IMR-90 (cell line): Measurements from ENCODE around the gene DHFR. TPM values are rescaled to one million over a fixed set of nuclear protein-coding genes. Genes with fewer than 3 reads are reported as not detected.

Experiments used
- ATAC-seq: fragments of 200-7000 bp; cut with Tn5 transposase; 2 replicates; pipeline ENCODE4 v1.9.1; 2020; ENCODE audit warnings: low read depth, mild to moderate bottlenecking, moderate library complexity
- BruUV-seq: library from RNA; stranded (reverse); fragments of 400-500 nt; replicated peaks from 2 replicates; lab custom pipeline; 2021; lab: Mats Ljungman, UMichigan
- CTCF ChIA-PET: fragments of 300-600 bp; formaldehyde crosslinking; extraction: SDS; loops from one replicate; lab custom pipeline; 2021; ENCODE audit warnings: antibody characterized with exemption; lab: Yijun Ruan, JAX
- POLR2A ChIA-PET: fragments of 300-600 bp; sonication (Branson Sonifier 250); formaldehyde crosslinking; loops from one replicate; lab custom pipeline; 2022; ENCODE audit warnings: antibody characterized with exemption; ENCODE audit not compliant: unreplicated experiment; lab: Charles Lee
- DNase-seq: peaks from one replicate; pipeline ENCODE4 v3.0.0; 2013
- H2AFZ ChIP-seq: replicated peaks from 2 replicates; pipeline ENCODE3; 2013; ENCODE audit warnings: low read length, mild to moderate bottlenecking; ENCODE audit not compliant: poor library complexity
- H2AK5ac ChIP-seq: 2 replicates; pipeline ENCODE4 v1.6.1; 2013; ENCODE audit warnings: low read depth, low read length, inconsistent platforms
- H2AK9ac ChIP-seq: replicated peaks from 2 replicates; pipeline ENCODE3; 2013; ENCODE audit warnings: mild to moderate bottlenecking, low read depth, low read length, moderate library complexity; ENCODE audit not compliant: poor library complexity
- H2BK120ac ChIP-seq: 2 replicates; pipeline ENCODE4 v1.6.1; 2013; ENCODE audit warnings: low read depth, low read length, inconsistent platforms
- H2BK15ac ChIP-seq: 3 replicates; pipeline ENCODE4 v1.6.1; 2013; ENCODE audit warnings: low read depth, low read length, inconsistent platforms
- H2BK20ac ChIP-seq: 2 replicates; pipeline ENCODE4 v1.6.1; 2013; ENCODE audit warnings: low read depth, mild to moderate bottlenecking, inconsistent platforms, low read length, moderate library complexity
- H2BK5ac ChIP-seq: 2 replicates; pipeline ENCODE4 v1.6.1; 2013; ENCODE audit warnings: mild to moderate bottlenecking, low read depth, low read length, inconsistent platforms; ENCODE audit not compliant: poor library complexity, severe bottlenecking
- H3K14ac ChIP-seq: replicated peaks from 2 replicates; pipeline ENCODE4 v1.6.1; 2013; ENCODE audit warnings: low read depth, low read length, inconsistent platforms
- H3K18ac ChIP-seq: 2 replicates; pipeline ENCODE4 v1.6.1; 2013; ENCODE audit warnings: low read depth, low read length, control low read depth
- H3K23ac ChIP-seq: 2 replicates; pipeline ENCODE4 v1.6.1; 2013; ENCODE audit warnings: low read depth, low read length, inconsistent platforms
- H3K27ac ChIP-seq: 2 replicates; pipeline ENCODE4 v1.5.1; 2013; ENCODE audit warnings: mild to moderate bottlenecking, control low read depth, low read length; ENCODE audit not compliant: insufficient read depth
- H3K27me3 ChIP-seq: 2 replicates; pipeline ENCODE4 v1.6.1; 2013; ENCODE audit warnings: low read length; ENCODE audit not compliant: control insufficient read depth, insufficient read depth
- H3K36me3 ChIP-seq: 2 replicates; pipeline ENCODE4 v1.6.1; 2013; ENCODE audit warnings: low read length, mixed read lengths; ENCODE audit not compliant: control insufficient read depth, insufficient read depth
- H3K4ac ChIP-seq: 2 replicates; pipeline ENCODE4 v1.6.1; 2013; ENCODE audit warnings: low read depth, low read length, inconsistent platforms
- H3K4me1 ChIP-seq: 2 replicates; pipeline ENCODE4 v1.6.1; 2013; ENCODE audit warnings: low read length, mixed read lengths; ENCODE audit not compliant: control insufficient read depth, insufficient read depth
- H3K4me2 ChIP-seq: 2 replicates; pipeline ENCODE4 v1.6.1; 2013; ENCODE audit warnings: low read depth, mild to moderate bottlenecking, control low read depth, low read length, moderate library complexity
- H3K4me3 ChIP-seq: 2 replicates; pipeline ENCODE4 v1.5.1; 2013; ENCODE audit warnings: low read depth, mild to moderate bottlenecking, control low read depth, low read length, moderate library complexity; ENCODE audit not compliant: insufficient read depth
- H3K56ac ChIP-seq: 2 replicates; pipeline ENCODE4 v1.6.1; 2013; ENCODE audit warnings: low read length, inconsistent platforms; ENCODE audit not compliant: insufficient read depth; ENCODE audit errors: extremely low read depth
- H3K79me1 ChIP-seq, 2 experiments: 2 replicates each; pipeline ENCODE4 v1.6.1; 2013; ENCODE audit warnings: low read length in 2 of 2, inconsistent platforms in 1 of 2, low read depth in 1 of 2
- H3K9ac ChIP-seq: 2 replicates; pipeline ENCODE4 v1.6.1; 2013; ENCODE audit warnings: low read depth, low read length, control low read depth
- H3K9me1 ChIP-seq: 2 replicates; pipeline ENCODE4 v1.6.1; 2013; ENCODE audit warnings: low read length, inconsistent platforms; ENCODE audit not compliant: insufficient read depth
- H3K9me3 ChIP-seq: 2 replicates; pipeline ENCODE4 v1.6.1; 2013; ENCODE audit warnings: low read length; ENCODE audit not compliant: control insufficient read depth, insufficient read depth
- H4K20me1 ChIP-seq: 2 replicates; pipeline ENCODE4 v1.6.1; 2013; ENCODE audit warnings: low read length, inconsistent platforms; ENCODE audit not compliant: insufficient read depth
- H4K5ac ChIP-seq: 2 replicates; pipeline ENCODE4 v1.6.1; 2013; ENCODE audit warnings: mild to moderate bottlenecking, low read depth, low read length, control low read depth
- H4K8ac ChIP-seq, 2 experiments: 2 replicates each; pipeline ENCODE4 v1.6.1; 2013; ENCODE audit warnings: low read depth in 2 of 2, low read length in 2 of 2, control low read depth in 1 of 2, inconsistent platforms in 1 of 2
- H4K91ac ChIP-seq: 2 replicates; pipeline ENCODE4 v1.6.1; 2013; ENCODE audit warnings: low read depth, low read length, inconsistent platforms; ENCODE audit not compliant: insufficient read depth
- RAD21 ChIP-seq: IDR thresholded peaks from 2 replicates; pipeline ENCODE4 v1.6.1; 2012; ENCODE audit warnings: low read length, improper control_type of control experiment
- RFX5 ChIP-seq: IDR thresholded peaks from 2 replicates; pipeline ENCODE4 v1.8.0; 2012; ENCODE audit warnings: low read depth, mild to moderate bottlenecking, low read length, moderate library complexity
- SMC3 ChIP-seq: fragments of 150-350 bp; IDR thresholded peaks from 2 replicates; pipeline ENCODE4 v1.6.1; 2016; ENCODE audit warnings: low read depth, mild to moderate bottlenecking, antibody characterized with exemption, low read length, moderate library complexity
- dilution Hi-C: fragments of 300-500 bp; cut with HindIII; formaldehyde crosslinking; loops from one replicate; pipeline ENCODE4 v1.14.3; 2018; ENCODE audit warnings: low sequenced_read_pairs; ENCODE audit not compliant: unreplicated experiment
- in situ Hi-C: fragments of 300-500 bp; cut with MboI; formaldehyde crosslinking; loops from 3 replicates; pipeline ENCODE4 v1.14.3; 2019; ENCODE audit warnings: low sequenced_read_pairs, inconsistent platforms, mixed read lengths
- intact Hi-C: fragments of 100-400 bp; cut with micrococcal nuclease; formaldehyde crosslinking; loops from 2 replicates; pipeline ENCODE4 v1.10.0; 2022
- polyA plus RNA-seq, 3 experiments: library from polyadenylated mRNA; depleted of rRNA; stranded (reverse); fragments of >200 nt; gene quantifications; 2 replicates each; pipeline ENCODE4 v1.2.3, GENCODE V29; 2012; ENCODE audit warnings: low replicate concordance in 1 of 3
- total RNA-seq: library from RNA; depleted of rRNA; stranded (reverse); fragments of >200 nt; gene quantifications from 2 replicates; pipeline ENCODE4 v1.2.3, GENCODE V29; 2012
- TF ChIP-seq, protein P1 (sequence below): conservative IDR thresholded peaks from 2 replicates; pipeline ENCODE4 v1.5.1; 2012; ENCODE audit warnings: mild to moderate bottlenecking, low read depth, low read length, improper control_type of control experiment

DHFR gene
- total and polyA plus RNA-seq, 2 of the 4 experiments (the other 2 are of a cell fraction) = 20.6 to 29.4 TPM

- CTCF ChIA-PET = interaction anchor here (1.0 kb wide), 1 partner anchor 15 kb away, joined by 3 read pairs; no protein-coding TSS in a partner anchor
These were observed 32.0 kb upstream of the DHFR start for GRCh38 chr5:80686757-80687156.

More at GRCh38 chr5:80686757-80687156, 32.0 kb upstream of the DHFR start:
- Histone ChIP-seq H2BK5ac (no peak overlapping the region), H3K18ac (no peak overlapping the region), H3K9me3 (no peaks in the 10 kb centered on the region), H2BK120ac (no peak overlapping the region), H3K56ac (no peak overlapping the region), H2BK15ac (no peak overlapping the region), H2AFZ (no peak overlapping the region), H3K79me1 (peaks cover 7 to 18% of the 10 kb centered on the region in 2 experiments), H3K14ac (no peak overlapping the region), H3K4me3 (no peak overlapping the region), H3K4ac (no peak overlapping the region), H3K4me1 (peaks cover 2% of the 10 kb centered on the region; the same call in 1 of the 2 replicates), H3K23ac (no peak overlapping the region), H3K27ac (no peak overlapping the region), H4K20me1 (no peaks in the 10 kb centered on the region), H3K27me3 (no peaks in the 10 kb centered on the region), H2BK20ac (no peak overlapping the region), H3K9ac (no peak overlapping the region), H2AK5ac (no peak overlapping the region), H2AK9ac (no peak overlapping the region), H4K8ac (no peak overlapping the region), H3K9me1 (no peaks in the 10 kb centered on the region), H4K91ac (no peak overlapping the region), H3K4me2 (no peak overlapping the region), H4K5ac (no peak overlapping the region), H3K36me3 (no peaks in the 10 kb centered on the region)
- DNase-seq (peak; percentile 36), ATAC-seq (peak; percentile 44; the same call in 1 of the 2 replicates)
- POLR2A ChIA-PET = no interaction called here
- in situ Hi-C loops = loop anchor here (10.0 kb wide), 2 partner anchors 508 to 608 kb away; no protein-coding TSS in a partner anchor
- TF ChIP-seq SMC3 = peak; percentile 59
- no peak for TF ChIP-seq RFX5
- TF ChIP-seq, protein P1, sequence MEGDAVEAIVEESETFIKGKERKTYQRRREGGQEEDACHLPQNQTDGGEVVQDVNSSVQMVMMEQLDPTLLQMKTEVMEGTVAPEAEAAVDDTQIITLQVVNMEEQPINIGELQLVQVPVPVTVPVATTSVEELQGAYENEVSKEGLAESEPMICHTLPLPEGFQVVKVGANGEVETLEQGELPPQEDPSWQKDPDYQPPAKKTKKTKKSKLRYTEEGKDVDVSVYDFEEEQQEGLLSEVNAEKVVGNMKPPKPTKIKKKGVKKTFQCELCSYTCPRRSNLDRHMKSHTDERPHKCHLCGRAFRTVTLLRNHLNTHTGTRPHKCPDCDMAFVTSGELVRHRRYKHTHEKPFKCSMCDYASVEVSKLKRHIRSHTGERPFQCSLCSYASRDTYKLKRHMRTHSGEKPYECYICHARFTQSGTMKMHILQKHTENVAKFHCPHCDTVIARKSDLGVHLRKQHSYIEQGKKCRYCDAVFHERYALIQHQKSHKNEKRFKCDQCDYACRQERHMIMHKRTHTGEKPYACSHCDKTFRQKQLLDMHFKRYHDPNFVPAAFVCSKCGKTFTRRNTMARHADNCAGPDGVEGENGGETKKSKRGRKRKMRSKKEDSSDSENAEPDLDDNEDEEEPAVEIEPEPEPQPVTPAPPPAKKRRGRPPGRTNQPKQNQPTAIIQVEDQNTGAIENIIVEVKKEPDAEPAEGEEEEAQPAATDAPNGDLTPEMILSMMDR = peak; percentile 58
- TF ChIP-seq RAD21 = peak; percentile 60
- intact Hi-C loops = loop anchor here (1.0 to 2.0 kb wide), 3 partner anchors 274 to 614 kb away; partner anchors contain the start of genes RASGRF2 and ZCCHC9
- dilution Hi-C loops = no loop called here
- no TSS peak for BruUV-seq
